Spleen (tissue), 7 donors: ENCODE results near the gene TLCD2.
"Not testable (repeated sequence)": the region's sequence is repeated elsewhere in the genome, so short reads cannot be mapped to it uniquely, and the experiment has no call there.

Experiments used
- POLR2A ChIP-seq, 3 donors: fragments of 450-650 bp; IDR thresholded peaks; one replicate each; pipeline ENCODE4 v1.5.1; 2017; ENCODE audit warnings: antibody characterized with exemption in 3 of 3, mild to moderate bottlenecking in 1 of 3
- POLR2AphosphoS5 ChIP-seq, 3 donors: sonication (generic); formaldehyde crosslinking; IDR thresholded peaks; one replicate each; pipeline ENCODE4 v1.5.1; 2017; ENCODE audit warnings: antibody characterized with exemption in 3 of 3
- TF ChIP-seq, protein P1 (sequence below), 11 experiments: fragments of 200-600 bp in 7 of 11; fragments of 450-650 bp in 4 of 11; sonication (generic) in 4 of 11; IDR thresholded peaks in 8 of 11; conservative IDR thresholded peaks in 3 of 11; 1 replicate in 7 of 11; 2 replicates in 4 of 11; pipeline versions ENCODE4 v1.4.0 to v1.8.0; 2016 to 2021; ENCODE audit warnings: antibody characterized with exemption in 11 of 11, inconsistent platforms in 4 of 11, mild to moderate bottlenecking in 1 of 11
- donor health status: DM: no; HTN: no; CAD: no; lungs with moderate emphysema.
- donor health status: DM: no; HTN: no; CAD: no.
- donor health status: DM: no; HTN: no; CAD: no.

DNA sequence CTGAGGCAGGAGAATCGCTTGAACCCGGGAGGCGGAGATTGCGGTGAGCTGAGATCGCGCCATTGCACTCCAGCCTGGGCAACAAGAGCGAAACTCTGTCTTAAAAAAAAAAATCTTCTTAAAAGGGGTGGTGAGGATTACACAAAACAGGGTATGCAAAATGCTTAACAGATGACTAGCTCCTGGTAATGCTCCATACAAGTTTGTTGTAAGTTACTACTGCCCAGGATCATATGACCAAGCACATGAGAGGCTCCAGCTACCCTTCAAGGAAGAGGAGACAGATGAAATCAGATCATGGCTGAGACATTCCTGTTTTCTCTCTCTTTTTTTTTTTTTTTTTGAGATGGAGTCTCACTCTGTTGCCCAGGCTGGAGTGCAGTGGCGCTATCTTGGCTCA lies 11.8 kb upstream of the TLCD2 start:
- TF ChIP-seq, protein P1, sequence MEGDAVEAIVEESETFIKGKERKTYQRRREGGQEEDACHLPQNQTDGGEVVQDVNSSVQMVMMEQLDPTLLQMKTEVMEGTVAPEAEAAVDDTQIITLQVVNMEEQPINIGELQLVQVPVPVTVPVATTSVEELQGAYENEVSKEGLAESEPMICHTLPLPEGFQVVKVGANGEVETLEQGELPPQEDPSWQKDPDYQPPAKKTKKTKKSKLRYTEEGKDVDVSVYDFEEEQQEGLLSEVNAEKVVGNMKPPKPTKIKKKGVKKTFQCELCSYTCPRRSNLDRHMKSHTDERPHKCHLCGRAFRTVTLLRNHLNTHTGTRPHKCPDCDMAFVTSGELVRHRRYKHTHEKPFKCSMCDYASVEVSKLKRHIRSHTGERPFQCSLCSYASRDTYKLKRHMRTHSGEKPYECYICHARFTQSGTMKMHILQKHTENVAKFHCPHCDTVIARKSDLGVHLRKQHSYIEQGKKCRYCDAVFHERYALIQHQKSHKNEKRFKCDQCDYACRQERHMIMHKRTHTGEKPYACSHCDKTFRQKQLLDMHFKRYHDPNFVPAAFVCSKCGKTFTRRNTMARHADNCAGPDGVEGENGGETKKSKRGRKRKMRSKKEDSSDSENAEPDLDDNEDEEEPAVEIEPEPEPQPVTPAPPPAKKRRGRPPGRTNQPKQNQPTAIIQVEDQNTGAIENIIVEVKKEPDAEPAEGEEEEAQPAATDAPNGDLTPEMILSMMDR (IDR thresholded peaks at IDR 0.05 in 8 of 11, conservative IDR thresholded peaks at IDR 0.05 in 3 of 11): not testable (repeated sequence)
- not testable (repeated sequence) for TF ChIP-seq POLR2AphosphoS5, POLR2A (IDR thresholded peaks at IDR 0.05)
